SIG-M5 treated with dmso at 0.1 percent for 504 hours (cell line): ENCODE data around the gene LRRC58.
A peak's percentile ranks its signal among the peaks of the same experiment; 100 is the strongest.
"Not testable (repeated sequence)": the region's sequence is repeated elsewhere in the genome, so short reads cannot be mapped to it uniquely, and the experiment has no call there.

ENCODE experiments used
- DNase-seq: peaks from one replicate; lab custom pipeline; 2025; ENCODE audit not compliant: unreplicated experiment; lab: John Stamatoyannopoulos, UW

Gene LRRC58

GRCh38 chr3:120348991-120349854 lies at the start of gene LRRC58:
Gene LRRC58, minus strand, starts transcription at chr3:120349354. Its CDS starts 111 bp downstream, at chr3:120349243.
- peak; percentile 87 for DNase-seq

- DNase-seq = peak; percentile 20
Observed at GRCh38 chr3:120396469-120396868, 47.3 kb upstream of the LRRC58 start.

- DNase-seq = no peak
Observed at GRCh38 chr3:120394347-120394746, 45.2 kb upstream of the LRRC58 start.

- peak; percentile 10 for DNase-seq
Observed at GRCh38 chr3:120393761-120394160, 44.6 kb upstream of the LRRC58 start.

- DNase-seq = no peak
Observed at GRCh38 chr3:120393243-120393642, 44.1 kb upstream of the LRRC58 start.

- DNase-seq = no peak
Observed at GRCh38 chr3:120382941-120383447, 33.8 kb upstream of the LRRC58 start.

- no peak for DNase-seq
Observed at GRCh38 chr3:120381503-120381902, 32.3 kb upstream of the LRRC58 start.

GRCh38 chr3:120377948-120378347 lies 28.8 kb upstream of the LRRC58 start:
- DNase-seq = not testable (repeated sequence)

- no peak for DNase-seq
Observed at GRCh38 chr3:120370463-120370862, 21.3 kb upstream of the LRRC58 start.

- no peak for DNase-seq
Observed at GRCh38 chr3:120369037-120369467, 19.9 kb upstream of the LRRC58 start.

GRCh38 chr3:120368172-120368571 lies 19.0 kb upstream of the LRRC58 start:
- DNase-seq = no peak

GRCh38 chr3:120364821-120365220 lies 15.7 kb upstream of the LRRC58 start:
- DNase-seq = no peak

GRCh38 chr3:120364101-120364500 lies 14.9 kb upstream of the LRRC58 start:
- DNase-seq = no peak

GRCh38 chr3:120357807-120358206 lies 8.7 kb upstream of the LRRC58 start:
- DNase-seq = no peak

- no peak for DNase-seq
Observed at GRCh38 chr3:120355486-120355885, 6.3 kb upstream of the LRRC58 start.

- DNase-seq = no peak
Observed at GRCh38 chr3:120353463-120353862, 4.3 kb upstream of the LRRC58 start.

GRCh38 chr3:120352017-120352416 lies 2.9 kb upstream of the LRRC58 start:
- DNase-seq = no peak

- peak; percentile 6 for DNase-seq
Observed at GRCh38 chr3:120350401-120350941, 1.3 kb upstream of the LRRC58 start.

GRCh38 chr3:120349855-120350125 lies 636 bp upstream of the LRRC58 start:
- peak; percentile 25 for DNase-seq

GRCh38 chr3:120348065-120348990 lies 826 bp downstream of the LRRC58 start:
- peak; percentile 73 for DNase-seq

GRCh38 chr3:120344349-120344748 lies 4.8 kb downstream of the LRRC58 start:
- no peak for DNase-seq
